HG02763 (cell line): ENCODE data around the gene ARRDC2.
A peak's percentile ranks its signal among the peaks of the same experiment; 100 is the strongest.

Source experiments
- ATAC-seq: cut with Tn5 transposase; IDR thresholded peaks from one replicate; pipeline ENCODE4 v1.9.1; 2021; ENCODE audit warnings: mild to moderate bottlenecking, moderate library complexity; ENCODE audit not compliant: unreplicated experiment

ARRDC2 gene

GRCh38 chr19:18057557-18057956 is 49.6 kb downstream of the ARRDC2 start:
- ATAC-seq, result no peak

GRCh38 chr19:18058208-18059009 is 50.4 kb downstream of the ARRDC2 start:
- peak; percentile 72 for ATAC-seq

GRCh38 chr19:18059297-18059696 is 51.3 kb downstream of the ARRDC2 start:
- ATAC-seq, result no peak

- ATAC-seq, result no peak
Measured at GRCh38 chr19:18059902-18060301, 51.9 kb downstream of the ARRDC2 start.

GRCh38 chr19:18060472-18060871 is 52.5 kb downstream of the ARRDC2 start:
- ATAC-seq, result no peak

GRCh38 chr19:18062028-18062427 is 54.1 kb downstream of the ARRDC2 start:
- ATAC-seq, result no peak

- no peak for ATAC-seq
Measured at GRCh38 chr19:18063463-18063862, 55.5 kb downstream of the ARRDC2 start.
